Epithelial cell of prostate (primary cell): ENCODE measurements around the gene PLEKHM1.
A peak's percentile ranks its signal among the peaks of the same experiment; 100 is the strongest.
"Not testable (repeated sequence)": the region's sequence is repeated elsewhere in the genome, so short reads cannot be mapped to it uniquely, and the experiment has no call there.

Experiments used
- DNase-seq: peaks from one replicate; pipeline ENCODE4 v3.0.0-alpha.2; 2011; ENCODE audit warnings: low read depth, low spot score
- H3K27ac ChIP-seq: fragments of 450-650 bp; 2 replicates; pipeline ENCODE4 v1.5.1; 2017; ENCODE audit warnings: mild to moderate bottlenecking

The PLEKHM1 gene

DNA sequence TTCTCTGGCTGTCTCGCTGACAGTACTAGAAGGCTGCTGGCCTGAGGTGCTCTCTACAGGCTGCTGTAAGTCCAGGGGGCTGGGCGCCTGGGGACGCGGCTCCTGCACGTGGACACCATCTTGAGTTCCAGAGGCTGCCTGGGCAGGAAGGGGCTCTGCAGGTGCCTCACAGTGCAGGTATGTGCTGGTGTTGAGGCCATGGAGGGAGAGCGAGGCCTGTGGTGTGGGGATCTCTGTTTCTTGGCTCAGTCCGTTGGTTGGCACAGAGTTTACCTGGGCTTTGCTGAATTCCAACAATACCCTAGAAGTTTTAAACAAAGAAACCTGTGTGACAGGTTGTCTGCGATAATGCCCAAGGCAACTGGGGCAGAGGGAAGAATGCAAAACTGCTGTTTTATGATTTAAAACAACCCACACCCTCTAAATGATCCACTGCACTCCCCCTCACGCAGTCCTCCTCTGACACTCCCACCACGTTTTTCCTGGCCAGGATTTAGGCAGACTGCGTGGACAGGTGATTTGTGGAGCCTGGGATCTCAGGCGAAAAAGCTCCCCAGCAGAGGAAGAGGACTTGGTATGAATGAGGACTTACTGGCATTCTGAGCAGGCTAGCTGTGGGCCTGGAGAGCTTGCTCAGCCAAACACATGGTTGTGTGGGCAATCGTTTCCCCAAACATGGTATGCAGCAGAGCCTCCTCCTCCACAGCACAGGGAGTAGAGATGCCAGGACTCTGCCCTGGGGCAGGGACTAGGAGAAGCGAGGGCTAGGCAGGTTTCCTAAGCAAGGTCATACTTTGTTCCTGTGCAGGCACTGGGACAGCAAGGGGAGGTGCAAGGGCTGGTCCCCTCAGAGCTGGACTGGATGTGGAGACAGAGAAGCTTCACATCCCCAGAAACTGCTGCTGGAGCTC, 22.0 kb downstream of the PLEKHM1 start:
- not testable (repeated sequence) for DNase-seq
- peak overlapping the region; percentile 48 for H3K27ac ChIP-seq

- H3K27ac ChIP-seq, result peak overlapping the region; percentile 58
- not testable (repeated sequence) for DNase-seq
Observed at GRCh38 chr17:45461524-45462327, 28.8 kb downstream of the PLEKHM1 start.

DNA sequence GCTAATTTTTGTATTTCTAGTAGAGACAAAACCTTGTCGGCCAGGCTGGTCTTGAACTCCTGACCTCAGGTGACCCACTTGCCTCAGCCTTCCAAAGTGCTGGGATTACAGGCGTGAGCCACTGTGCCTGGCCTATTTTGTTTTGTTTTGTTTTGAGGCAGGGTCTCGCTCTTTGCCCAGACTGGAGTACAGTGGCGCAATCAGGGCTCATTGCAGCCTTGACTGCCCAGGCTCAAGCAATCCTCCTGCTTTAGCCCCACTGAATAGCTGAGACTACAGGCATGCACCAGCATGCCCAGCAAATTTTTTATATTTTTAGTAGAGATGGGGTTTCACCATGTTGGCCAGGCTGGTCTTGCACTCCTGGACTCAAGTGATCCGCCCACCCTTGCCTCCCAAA, 30.1 kb downstream of the PLEKHM1 start:
- peak overlapping the region; percentile 58 for H3K27ac ChIP-seq
- not testable (repeated sequence) for DNase-seq

GRCh38 chr17:45454341-45454740, 36.2 kb downstream of the PLEKHM1 start:
- DNase-seq, H3K27ac ChIP-seq: not testable (repeated sequence)

- not testable (repeated sequence) for DNase-seq, H3K27ac ChIP-seq
Observed at GRCh38 chr17:45453731-45454130, 36.8 kb downstream of the PLEKHM1 start.

DNA sequence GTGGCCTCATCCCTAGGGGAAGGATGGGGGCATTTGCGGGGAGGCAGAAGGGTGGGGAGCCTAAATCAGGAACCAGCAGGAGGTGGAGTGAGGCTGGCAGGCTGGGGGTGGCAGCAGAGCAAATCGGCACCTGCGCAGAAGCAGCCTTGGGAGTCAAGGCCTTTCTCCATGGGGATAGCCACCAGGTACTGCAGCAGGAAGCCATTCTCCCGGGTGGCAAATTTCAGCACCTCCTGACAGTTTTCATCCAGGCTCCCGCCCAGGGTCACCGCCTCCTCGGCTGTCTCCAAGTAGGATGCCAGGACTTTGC, 37.3 kb downstream of the PLEKHM1 start:
- not testable (repeated sequence) for H3K27ac ChIP-seq, DNase-seq

DNA sequence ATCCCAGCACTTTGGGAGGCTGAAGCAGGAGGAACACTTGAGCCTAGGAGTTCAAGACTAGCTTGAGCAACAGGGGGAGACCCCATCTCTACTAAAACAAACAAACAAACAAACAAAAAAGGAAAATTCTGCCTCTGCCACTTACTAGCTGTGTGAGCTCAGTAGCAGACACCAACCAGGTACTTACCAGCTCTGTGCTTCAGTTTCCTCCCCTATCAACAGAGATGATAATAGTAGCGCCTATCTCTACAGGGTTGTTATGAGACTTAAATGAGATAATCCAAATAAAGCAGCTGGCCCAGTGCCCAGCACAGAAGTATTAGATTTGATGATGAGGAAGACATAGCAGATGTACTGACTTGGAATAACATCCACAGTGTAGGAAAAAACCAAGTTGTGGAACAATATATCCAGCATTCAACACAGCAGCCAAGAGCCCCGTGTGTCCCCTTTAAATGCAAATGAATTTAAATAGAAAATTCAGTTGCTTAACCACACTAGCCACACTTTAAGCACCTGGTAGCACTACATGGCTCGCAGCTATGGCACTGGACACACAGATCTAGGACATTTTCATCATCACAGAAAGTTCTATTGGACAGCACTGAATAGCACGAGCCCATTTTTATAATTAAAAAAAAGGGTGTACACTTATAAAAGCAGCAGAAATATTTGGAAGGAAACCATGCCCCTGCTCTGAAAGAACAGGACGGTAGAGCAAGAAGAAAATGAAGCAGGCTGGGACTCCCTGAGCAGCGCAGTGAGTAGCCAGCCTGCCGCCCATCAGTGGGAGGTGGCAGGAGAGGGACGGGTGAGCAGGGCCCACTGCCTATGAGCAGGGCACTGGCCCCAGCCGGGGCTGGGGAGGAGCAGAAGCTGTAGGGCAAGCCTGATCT, 37.9 kb downstream of the PLEKHM1 start:
- DNase-seq, H3K27ac ChIP-seq: not testable (repeated sequence)

DNA sequence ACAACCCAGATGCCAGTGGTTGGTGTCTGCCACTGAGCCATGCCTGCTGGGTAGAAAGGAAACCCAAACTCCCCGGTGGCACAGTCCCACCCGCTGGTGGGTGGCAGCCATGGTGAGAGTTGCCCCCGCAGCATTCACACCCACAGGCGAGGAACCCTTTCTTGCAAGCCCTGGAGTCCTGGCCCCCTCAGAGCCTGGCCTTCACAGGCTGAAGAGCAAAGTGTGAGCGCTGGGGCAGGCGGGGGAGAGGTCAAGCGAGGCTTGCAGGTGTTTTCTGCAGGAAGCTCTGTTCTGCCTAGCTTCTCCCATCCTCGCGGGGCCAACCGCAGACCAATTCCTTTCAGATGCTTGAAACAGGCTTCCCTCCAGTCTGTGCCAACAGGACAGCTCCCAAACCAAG, 38.9 kb downstream of the PLEKHM1 start:
- DNase-seq, H3K27ac ChIP-seq: not testable (repeated sequence)

DNA sequence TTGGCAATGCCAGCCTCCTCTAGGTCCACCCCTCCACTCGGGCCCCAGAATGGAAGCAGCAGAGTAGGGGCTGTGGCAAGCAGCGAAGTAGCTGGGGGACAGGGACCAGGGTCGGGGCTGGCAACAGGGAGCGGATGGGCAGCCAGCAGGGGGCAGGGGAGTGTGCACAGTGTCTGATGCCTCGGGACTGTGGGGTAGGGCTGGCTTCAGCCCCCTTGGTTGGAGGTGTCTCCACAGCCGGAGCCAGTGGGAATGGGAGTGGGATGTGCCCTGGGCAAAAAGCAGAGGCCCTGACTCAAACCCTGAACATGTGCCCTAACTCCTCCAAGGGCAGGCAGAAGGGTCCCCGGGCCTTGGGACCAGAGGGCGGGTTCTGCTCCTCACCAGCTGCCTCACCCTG, 39.4 kb downstream of the PLEKHM1 start:
- no peak overlapping the region for H3K27ac ChIP-seq
- DNase-seq, result no peak

DNA sequence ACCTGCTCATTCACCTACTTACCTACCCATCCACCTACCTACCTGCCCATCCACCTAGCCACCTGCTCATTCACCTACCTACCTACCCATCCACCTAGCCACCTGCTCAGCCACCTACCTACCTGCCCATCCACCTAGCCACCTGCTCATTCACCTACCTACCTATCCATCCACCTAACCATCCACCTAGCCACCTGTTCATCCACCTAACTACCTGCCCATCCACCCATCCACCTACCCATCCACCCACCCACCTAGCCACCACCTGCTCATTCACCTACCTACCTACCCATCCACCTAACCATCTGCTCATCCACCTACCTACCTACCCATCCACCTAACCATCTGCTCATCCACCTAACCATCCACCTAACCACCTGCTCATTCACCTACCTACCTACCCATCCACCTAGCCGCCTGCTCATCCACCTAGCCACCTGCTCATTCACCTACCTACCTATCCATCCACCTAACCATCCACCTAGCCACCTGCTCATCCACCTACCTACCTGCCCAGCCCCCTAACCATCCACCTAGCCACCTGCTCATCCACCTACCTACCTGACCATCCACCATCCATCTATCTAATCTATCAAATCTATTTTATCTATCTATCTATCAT, 40.7 kb downstream of the PLEKHM1 start:
- H3K27ac ChIP-seq, DNase-seq: not testable (repeated sequence)

GRCh38 chr17:45449260-45449659, 41.3 kb downstream of the PLEKHM1 start:
- peak overlapping the region; percentile 96 for H3K27ac ChIP-seq

GRCh38 chr17:45448483-45448882, 42.0 kb downstream of the PLEKHM1 start:
- peak overlapping the region; percentile 96 for H3K27ac ChIP-seq
- DNase-seq, result not testable (repeated sequence)

More at GRCh38 chr17:45449260-45449659, 41.3 kb downstream of the PLEKHM1 start:
- not testable (repeated sequence) for DNase-seq

- H3K27ac ChIP-seq, result peak overlapping the region; percentile 96
- not testable (repeated sequence) for DNase-seq
Observed at GRCh38 chr17:45448066-45448465, 42.5 kb downstream of the PLEKHM1 start.

- H3K27ac ChIP-seq, result peak overlapping the region; percentile 96
- DNase-seq, result not testable (repeated sequence)
Observed at GRCh38 chr17:45447650-45448049, 42.9 kb downstream of the PLEKHM1 start.

- DNase-seq, result not testable (repeated sequence)
- peak overlapping the region; percentile 96 for H3K27ac ChIP-seq
Observed at GRCh38 chr17:45446872-45447625, 43.5 kb downstream of the PLEKHM1 start.

- peak overlapping the region; percentile 96 for H3K27ac ChIP-seq
- not testable (repeated sequence) for DNase-seq
Observed at GRCh38 chr17:45445901-45446743, 44.4 kb downstream of the PLEKHM1 start.

DNA sequence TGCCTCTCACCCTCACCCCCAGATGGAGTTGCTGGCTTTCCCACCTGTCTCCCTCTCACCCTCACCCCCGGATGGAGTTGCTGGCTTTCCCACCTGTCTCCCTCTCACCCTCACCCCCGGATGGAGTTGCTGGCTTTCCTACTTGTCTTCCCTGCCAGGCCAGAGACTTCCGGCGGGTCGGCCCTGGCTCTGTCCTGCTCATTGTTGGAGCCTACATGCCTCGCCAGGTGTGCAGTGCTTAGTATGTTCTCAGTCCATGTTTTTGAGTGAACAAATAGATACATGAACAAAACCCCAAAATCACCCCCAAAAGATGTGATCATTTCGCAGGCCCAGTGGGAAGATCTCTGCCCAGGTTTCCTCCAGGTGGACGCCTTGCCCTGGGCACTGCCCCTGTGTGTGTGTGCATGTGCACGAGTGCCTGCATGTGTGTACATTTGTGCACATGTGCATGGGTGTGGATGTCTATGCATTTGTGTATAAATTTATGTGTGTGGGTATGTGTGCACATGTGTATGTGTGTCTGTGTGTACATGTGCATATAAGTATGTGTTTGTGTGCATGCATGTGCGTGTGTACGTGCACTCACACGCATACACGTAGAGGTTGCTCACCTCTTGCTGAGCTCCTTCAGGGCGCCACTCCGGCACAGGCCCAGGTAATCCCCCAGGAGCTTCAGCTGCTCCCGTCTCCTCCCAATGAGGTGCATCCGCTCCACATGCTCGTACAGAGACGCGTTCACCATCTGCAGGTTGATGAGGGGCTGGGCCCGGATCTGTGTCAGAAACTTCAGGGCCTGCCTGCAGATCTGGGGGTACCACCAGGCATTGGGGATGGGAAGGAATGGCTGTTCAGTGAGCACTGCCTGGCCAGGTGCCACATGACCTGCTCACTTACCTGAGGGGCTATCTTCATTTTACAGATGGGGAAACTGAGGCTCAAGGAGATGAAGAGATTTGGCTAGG, 45.4 kb downstream of the PLEKHM1 start:
- DNase-seq, result not testable (repeated sequence)
- peak overlapping the region; percentile 96 for H3K27ac ChIP-seq
